Tibial nerve (tissue), 4 donors: ENCODE measurements around the gene AKAP12. TPM values are rescaled to one million over a fixed set of nuclear protein-coding genes. Genes with fewer than 3 reads are reported as not detected.

Source experiments
- DNase-seq, 2 donors: peaks; one replicate each; pipeline ENCODE4 v3.0.0-alpha.2; 2019; ENCODE audit warnings: low spot score in 2 of 2
- H3K27ac ChIP-seq, 4 donors: fragments of 200-600 bp; sonication (generic) in 3 of 4; one replicate each; pipeline ENCODE4 v1.5.1; 2017 to 2019; ENCODE audit warnings: mild to moderate bottlenecking in 1 of 4
- H3K27me3 ChIP-seq, 2 donors: fragments of 200-600 bp; sonication (generic) in 1 of 2; one replicate each; pipeline versions ENCODE4 v1.5.1 to v1.6.0; 2017 to 2019
- H3K36me3 ChIP-seq, 3 donors: fragments of 200-600 bp; sonication (generic); one replicate each; pipeline ENCODE4 v1.5.1; 2018 to 2019
- H3K4me1 ChIP-seq, 4 donors: fragments of 200-600 bp; sonication (generic) in 3 of 4; one replicate each; pipeline ENCODE4 v1.5.1; 2017 to 2019
- H3K4me3 ChIP-seq, 4 donors: fragments of 200-600 bp; sonication (generic) in 3 of 4; one replicate each; pipeline ENCODE4 v1.5.1; 2017 to 2019; ENCODE audit warnings: mild to moderate bottlenecking in 1 of 4, moderate library complexity in 1 of 4
- H3K9me3 ChIP-seq, 4 donors: fragments of 200-600 bp; sonication (generic) in 3 of 4; one replicate each; pipeline ENCODE4 v1.5.1; 2017 to 2019
- CTCF ChIP-seq, 5 experiments: fragments of 200-600 bp in 3 of 5; fragments of 450-650 bp in 2 of 5; sonication (generic) in 3 of 5; IDR thresholded peaks; one replicate each; pipeline ENCODE4 v1.5.1; 2016 to 2019; ENCODE audit warnings: antibody characterized with exemption in 5 of 5, mild to moderate bottlenecking in 3 of 5, moderate library complexity in 2 of 5
- EP300 ChIP-seq, 2 donors: sonication (generic); formaldehyde crosslinking; IDR thresholded peaks; one replicate each; pipeline ENCODE4 v1.6.1; 2017; ENCODE audit warnings: antibody characterized with exemption in 2 of 2, mild to moderate bottlenecking in 1 of 2
- POLR2A ChIP-seq, 2 donors: fragments of 450-650 bp; IDR thresholded peaks; one replicate each; pipeline ENCODE4 v1.6.1; 2017; ENCODE audit warnings: antibody characterized with exemption in 2 of 2, mild to moderate bottlenecking in 2 of 2, moderate library complexity in 2 of 2
- WGBS, 2 donors: methylation state at CpG; one replicate each; pipeline ENCODE4 v1.1.5; 2018; 5-methylcytosine and 5-hydroxymethylcytosine counted together
- total RNA-seq, 4 donors: library from RNA; depleted of rRNA; stranded (reverse); fragments of >200 nt; gene quantifications; one replicate each; pipeline ENCODE4 v1.1.0, GENCODE V29; 2016

Gene AKAP12
- total RNA-seq, 4 donors from 2014 or later: 214 to 268 (median 232) TPM

GRCh38 chr6:151389618-151390275 lies 150.0 kb downstream of the AKAP12 start:
- H3K27me3 ChIP-seq: no peaks in the 10 kb centered on the region
- no peaks in the 10 kb centered on the region for H3K9me3 ChIP-seq
- peaks cover 0 to 57% (median 32%) of the 10 kb centered on the region in 4 donors for H3K4me1 ChIP-seq
- peak; percentile 54 to 68 for DNase-seq
- peak in 1 of 2 donors; percentile 74 for TF ChIP-seq EP300 (IDR thresholded peaks at IDR 0.05)
- TF ChIP-seq CTCF (IDR thresholded peaks at IDR 0.05): no peak
- TF ChIP-seq POLR2A (IDR thresholded peaks at IDR 0.05): peak; percentile 41 to 83
- H3K36me3 ChIP-seq: no peaks in the 10 kb centered on the region
- WGBS, 2 donors: 0 to 1% methylated on average over 11 to 22 of the region's 54 CpGs
- peak overlapping the region; percentile 97 to 99 (median 98) for H3K27ac ChIP-seq
- H3K4me3 ChIP-seq: peak overlapping the region; percentile 84 to 100 (median 96)

- Histone ChIP-seq H3K36me3 (no peaks in the 10 kb centered on the region), H3K9me3 (no peaks in the 10 kb centered on the region), H3K4me3 (peak overlapping the region; percentile 84 to 100 (median 92)), H3K27ac (peak overlapping the region; percentile 97 to 99 (median 98)), H3K4me1 (peaks cover 0 to 58% (median 35%) of the 10 kb centered on the region in 4 donors), H3K27me3 (no peaks in the 10 kb centered on the region)
- TF ChIP-seq POLR2A (IDR thresholded peaks at IDR 0.05): peak; percentile 35 to 36
- peak; percentile 12 to 85 for TF ChIP-seq EP300 (IDR thresholded peaks at IDR 0.05)
- TF ChIP-seq CTCF (IDR thresholded peaks at IDR 0.05): peak in 2 of 5 experiments; percentile 6 to 30
- WGBS, 2 donors: 0% methylated on average over 25 of the region's 79 CpGs; no CpG with 5 or more reads in 1 of the 2 donors
- DNase-seq: peak; percentile 92 to 97
These were observed 150.6 kb downstream of the AKAP12 start for GRCh38 chr6:151390276-151390850.

GRCh38 chr6:151390851-151391470 lies 151.2 kb downstream of the AKAP12 start:
- DNase-seq: peak; percentile 57 to 69
- WGBS, 2 donors: 0% methylated on average over 4 to 14 of the region's 78 CpGs
- no peaks in the 10 kb centered on the region for H3K9me3 ChIP-seq
- no peaks in the 10 kb centered on the region for H3K27me3 ChIP-seq
- TF ChIP-seq POLR2A (IDR thresholded peaks at IDR 0.05): no peak
- no peak for TF ChIP-seq EP300 (IDR thresholded peaks at IDR 0.05)
- TF ChIP-seq CTCF (IDR thresholded peaks at IDR 0.05): peak in 2 of 5 experiments; percentile 3 to 17
- peaks cover 0 to 61% (median 35%) of the 10 kb centered on the region in 4 donors for H3K4me1 ChIP-seq
- H3K36me3 ChIP-seq: no peaks in the 10 kb centered on the region
- H3K4me3 ChIP-seq: peak overlapping the region; percentile 84 to 100 (median 92)
- peak overlapping the region; percentile 97 to 99 (median 98) for H3K27ac ChIP-seq

- Histone ChIP-seq H3K27me3 (no peaks in the 10 kb centered on the region), H3K36me3 (no peaks in the 10 kb centered on the region), H3K4me1 (peaks cover 0 to 68% (median 35%) of the 10 kb centered on the region in 4 donors), H3K9me3 (no peaks in the 10 kb centered on the region), H3K27ac (peak within 1 kb of the TSS; percentile 97 to 99 (median 98)), H3K4me3 (peak within 1 kb of the TSS; percentile 84 to 100 (median 92))
- WGBS, 2 donors: 2 to 4% methylated on average over 11 to 36 of the region's 57 CpGs
- DNase-seq: peak; percentile 42 to 61
- TF ChIP-seq EP300 (IDR thresholded peaks at IDR 0.05) (no peak), CTCF (IDR thresholded peaks at IDR 0.05) (peak in 1 of 5 experiments; percentile 8), POLR2A (IDR thresholded peaks at IDR 0.05) (peak in 1 of 2 donors; percentile 34)
These were observed 152.0 kb downstream of the AKAP12 start, which contains the start of gene ZBTB2 for GRCh38 chr6:151391471-151392413. ZBTB2 (minus strand) TSS chr6:151391559; CDS start chr6:151373637, 17,922 bp downstream.
